ENCODE results near the gene ZSCAN4.

- TF ChIP-seq CTCF (IDR thresholded peaks at IDR 0.05), result no peak
- no peak for TF ChIP-seq POLR2A (IDR thresholded peaks at IDR 0.05)
These were observed 25.0 kb upstream of the ZSCAN4 start for GRCh38 chr19:57643734-57644133.
